T-helper 2 cell treated with Interferon-gamma antibody and Interleukin-4, amounts not matched to agents 5 μg/mL and 100 μg/mL, for 36 hours (primary cell): ENCODE results near the gene SOBP.

ENCODE experiments used
- DNase-seq: peaks from one replicate; pipeline ENCODE4 v3.0.0; 2021; ENCODE audit warnings: low spot score
- H3K27ac Mint-ChIP-seq: one replicate; pipeline ENCODE4 v1.8.0; 2021; ENCODE audit warnings: mild to moderate bottlenecking, mixed read lengths
- H3K27me3 Mint-ChIP-seq: one replicate; pipeline ENCODE4 v1.8.0; 2021; ENCODE audit warnings: low read depth, mixed read lengths
- H3K36me3 Mint-ChIP-seq: one replicate; pipeline ENCODE4 v1.8.0; 2021; ENCODE audit warnings: low read depth, mixed read lengths
- H3K4me1 Mint-ChIP-seq: one replicate; pipeline ENCODE4 v1.8.0; 2021; ENCODE audit warnings: low read depth, mixed read lengths
- H3K4me3 Mint-ChIP-seq: one replicate; pipeline ENCODE4 v1.8.0; 2022; ENCODE audit warnings: mild to moderate bottlenecking, moderate library complexity, mixed read lengths
- H3K9me3 Mint-ChIP-seq: one replicate; pipeline ENCODE4 v1.8.0; 2021; ENCODE audit warnings: mixed read lengths

Gene SOBP

DNA sequence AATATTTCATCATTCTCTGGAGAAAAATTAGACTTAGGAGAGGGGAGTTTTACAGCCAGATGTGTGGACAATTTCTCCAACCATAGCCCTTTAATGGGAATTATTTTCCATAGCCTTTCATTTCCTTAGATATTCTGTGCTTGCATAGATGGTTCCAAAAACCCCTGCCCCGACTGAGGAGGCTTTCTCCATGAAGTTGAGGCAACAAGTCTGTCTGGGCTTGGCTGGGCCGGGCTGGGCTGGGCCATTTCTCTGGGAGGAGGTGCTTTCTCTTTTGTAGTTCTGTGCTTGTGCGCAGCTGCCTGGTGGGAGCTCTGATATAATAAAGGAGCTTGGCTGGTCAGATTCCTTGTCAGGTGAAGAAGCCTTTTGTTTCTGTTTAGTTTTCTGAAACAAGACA, 71.4 kb downstream of the SOBP start:
- peaks cover 32% of the 10 kb centered on the region for H3K27me3 Mint-ChIP-seq
- no peak overlapping the region for H3K4me3 Mint-ChIP-seq
- H3K27ac Mint-ChIP-seq = no peak overlapping the region
- no peaks in the 10 kb centered on the region for H3K9me3 Mint-ChIP-seq
- H3K4me1 Mint-ChIP-seq = no peaks in the 10 kb centered on the region
- no peak for DNase-seq
- no peaks in the 10 kb centered on the region for H3K36me3 Mint-ChIP-seq

DNA sequence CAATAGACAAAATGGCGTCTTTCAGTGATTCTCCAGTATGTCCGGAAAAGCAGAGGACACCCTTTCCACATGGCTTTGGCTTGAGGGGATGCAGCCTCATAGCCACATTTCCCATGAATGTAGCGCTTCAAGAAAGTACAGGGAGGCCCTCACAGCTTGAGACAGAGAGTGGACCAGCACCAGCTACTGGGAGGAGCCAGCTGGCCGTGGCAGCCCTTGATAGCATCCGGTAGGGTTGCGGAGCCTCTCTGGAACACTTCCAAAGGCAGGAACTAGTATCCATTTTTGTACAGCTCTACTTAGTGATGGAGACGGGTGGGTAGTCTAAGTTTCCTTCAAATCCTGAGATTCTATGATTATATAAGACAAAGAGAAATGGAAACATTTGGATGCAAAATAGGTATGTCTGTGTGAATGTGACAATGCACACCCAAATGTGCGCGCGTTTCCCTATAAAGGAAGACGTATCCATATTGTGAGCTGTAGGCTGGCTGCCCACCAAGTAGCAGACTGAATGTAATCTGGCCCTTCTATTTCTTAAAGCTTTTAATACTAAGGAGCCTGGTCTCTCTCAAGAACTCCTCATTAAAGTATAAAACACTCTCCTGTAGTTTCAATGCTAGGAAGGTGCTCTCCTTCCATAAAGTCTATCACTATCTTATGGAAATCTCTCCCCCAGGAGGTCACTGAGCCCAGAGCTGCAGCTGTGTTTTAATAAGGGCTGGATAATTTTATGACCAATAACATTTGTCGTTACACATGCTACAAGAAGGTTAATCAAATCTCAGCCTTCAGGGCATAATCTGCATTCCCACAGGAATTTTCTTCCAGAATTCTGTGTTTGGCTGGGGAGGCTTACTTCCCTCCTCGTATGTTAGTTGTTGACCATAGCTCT, 74.0 kb downstream of the SOBP start:
- Mint-ChIP-seq H3K4me3 (no peak overlapping the region), H3K27ac (no peak overlapping the region), H3K27me3 (peaks cover 29% of the 10 kb centered on the region), H3K9me3 (no peaks in the 10 kb centered on the region), H3K4me1 (no peaks in the 10 kb centered on the region), H3K36me3 (no peaks in the 10 kb centered on the region)
- DNase-seq = no peak

DNA sequence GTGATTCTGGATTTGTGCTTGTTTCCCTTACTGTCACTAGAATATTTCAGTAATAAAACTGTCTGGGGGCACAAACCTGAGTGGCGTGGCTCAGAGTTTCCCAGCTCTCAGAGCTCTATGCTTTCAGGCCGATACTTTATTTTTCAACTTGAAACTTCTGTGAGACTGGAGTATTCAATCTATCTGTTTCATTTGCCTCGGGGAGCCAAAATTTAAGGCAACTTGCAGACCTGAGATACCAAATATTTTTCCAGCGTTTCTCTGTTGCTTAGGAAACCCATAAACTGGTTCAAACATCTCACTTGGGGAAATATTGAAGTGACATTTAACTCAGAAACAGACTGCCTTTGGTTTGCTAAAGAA, 74.7 kb downstream of the SOBP start:
- no peaks in the 10 kb centered on the region for H3K36me3 Mint-ChIP-seq
- H3K9me3 Mint-ChIP-seq = no peaks in the 10 kb centered on the region
- no peaks in the 10 kb centered on the region for H3K4me1 Mint-ChIP-seq
- H3K27me3 Mint-ChIP-seq = peaks cover 23% of the 10 kb centered on the region
- no peak overlapping the region for H3K4me3 Mint-ChIP-seq
- no peak overlapping the region for H3K27ac Mint-ChIP-seq
- no peak for DNase-seq

DNA sequence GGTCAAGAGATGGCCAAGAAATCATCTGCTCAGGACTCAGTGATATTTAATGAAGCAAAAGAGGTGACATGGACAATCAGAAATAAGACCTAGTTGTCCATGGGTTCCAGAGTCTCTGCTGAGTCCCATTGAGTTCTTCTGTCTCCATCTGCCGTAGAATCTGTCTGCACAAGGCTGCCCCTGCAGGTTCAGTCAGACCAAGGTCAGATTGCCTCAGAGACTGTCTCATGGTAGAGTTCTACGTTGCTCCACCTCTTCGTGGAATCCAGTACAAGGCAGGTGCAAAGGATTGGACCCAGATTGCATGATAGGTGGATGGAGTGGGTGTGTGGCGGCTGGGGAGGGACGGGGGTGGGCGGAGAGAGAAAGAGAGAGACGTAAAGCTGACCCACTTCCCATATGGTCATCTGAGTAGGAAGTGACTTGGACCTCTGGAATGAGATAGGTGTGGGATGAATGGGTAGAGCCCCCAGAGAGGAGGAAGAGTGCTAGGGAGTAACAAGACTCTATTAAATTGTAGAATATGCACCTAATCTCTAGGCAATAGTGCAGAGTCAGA, 75.3 kb downstream of the SOBP start:
- Mint-ChIP-seq H3K4me3 (no peak overlapping the region), H3K27me3 (peaks cover 23% of the 10 kb centered on the region), H3K27ac (no peak overlapping the region), H3K36me3 (no peaks in the 10 kb centered on the region), H3K9me3 (no peaks in the 10 kb centered on the region), H3K4me1 (no peaks in the 10 kb centered on the region)
- DNase-seq = no peak

DNA sequence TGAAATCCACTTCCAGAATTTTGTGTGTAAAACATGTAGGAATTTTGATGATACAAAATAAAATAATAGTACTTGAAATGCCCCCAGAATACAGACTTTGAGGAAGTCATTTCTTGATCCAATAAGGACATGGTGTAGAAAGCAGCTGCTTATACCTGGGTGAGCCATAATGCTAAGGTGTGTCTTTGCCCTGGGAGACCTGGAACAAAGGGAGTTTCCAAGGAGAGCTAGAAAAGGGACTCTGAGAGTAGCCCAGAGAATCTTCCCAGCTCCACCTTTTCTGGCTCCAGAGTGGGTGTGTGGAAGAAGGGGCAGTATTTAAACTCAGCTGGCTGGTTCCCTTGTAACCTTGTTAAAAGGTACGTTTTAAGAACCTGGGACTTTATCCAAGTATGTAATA, 77.7 kb downstream of the SOBP start:
- no peaks in the 10 kb centered on the region for H3K4me1 Mint-ChIP-seq
- H3K4me3 Mint-ChIP-seq = no peak overlapping the region
- no peak overlapping the region for H3K27ac Mint-ChIP-seq
- no peak for DNase-seq
- peaks cover 25% of the 10 kb centered on the region for H3K27me3 Mint-ChIP-seq
- H3K9me3 Mint-ChIP-seq = no peaks in the 10 kb centered on the region
- no peaks in the 10 kb centered on the region for H3K36me3 Mint-ChIP-seq

DNA sequence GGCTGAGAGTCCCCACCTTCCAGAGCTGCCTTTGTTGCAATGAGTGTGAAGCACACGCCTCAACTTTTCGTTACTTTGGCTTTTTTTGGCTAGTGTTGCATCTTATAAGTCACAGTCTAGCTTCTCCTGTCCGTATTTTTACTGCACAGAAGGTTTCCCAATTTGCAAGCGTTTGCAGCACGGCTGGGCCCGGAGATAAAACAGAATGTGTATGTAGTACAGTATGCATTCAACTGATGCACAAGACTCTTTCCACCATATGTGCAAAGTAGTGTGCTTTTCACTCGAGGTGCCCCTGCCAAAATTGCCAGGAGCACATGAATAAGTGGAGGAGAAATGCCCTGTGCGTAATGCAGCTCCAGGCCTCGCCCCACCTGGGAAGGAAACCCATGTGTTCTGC, 79.6 kb downstream of the SOBP start:
- Mint-ChIP-seq H3K9me3 (no peaks in the 10 kb centered on the region), H3K27ac (no peak overlapping the region), H3K36me3 (no peaks in the 10 kb centered on the region), H3K4me3 (no peak overlapping the region), H3K27me3 (peaks cover 26% of the 10 kb centered on the region), H3K4me1 (no peaks in the 10 kb centered on the region)
- no peak for DNase-seq

DNA sequence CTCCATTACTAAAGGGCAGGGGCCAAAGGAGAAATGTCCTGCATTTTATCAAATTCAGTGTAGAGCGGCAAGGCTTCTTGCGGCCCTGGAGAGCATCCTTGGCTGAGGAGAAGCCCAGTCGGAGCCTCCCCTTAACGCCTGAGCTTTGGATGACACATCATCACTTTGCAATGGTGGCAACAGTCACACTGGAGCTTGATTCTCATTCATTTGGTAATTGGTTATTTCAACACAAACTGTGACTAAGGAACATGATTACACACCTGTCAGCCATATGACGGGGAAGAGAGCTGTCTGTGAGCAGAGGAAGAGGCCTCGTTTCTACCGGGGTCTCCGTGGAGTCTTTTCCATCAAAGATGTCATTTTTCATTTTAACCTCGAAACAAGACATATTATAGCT, 81.4 kb downstream of the SOBP start:
- H3K27ac Mint-ChIP-seq = no peak overlapping the region
- DNase-seq = no peak
- no peaks in the 10 kb centered on the region for H3K36me3 Mint-ChIP-seq
- no peaks in the 10 kb centered on the region for H3K9me3 Mint-ChIP-seq
- H3K4me3 Mint-ChIP-seq = no peak overlapping the region
- no peaks in the 10 kb centered on the region for H3K4me1 Mint-ChIP-seq
- peaks cover 21% of the 10 kb centered on the region for H3K27me3 Mint-ChIP-seq

DNA sequence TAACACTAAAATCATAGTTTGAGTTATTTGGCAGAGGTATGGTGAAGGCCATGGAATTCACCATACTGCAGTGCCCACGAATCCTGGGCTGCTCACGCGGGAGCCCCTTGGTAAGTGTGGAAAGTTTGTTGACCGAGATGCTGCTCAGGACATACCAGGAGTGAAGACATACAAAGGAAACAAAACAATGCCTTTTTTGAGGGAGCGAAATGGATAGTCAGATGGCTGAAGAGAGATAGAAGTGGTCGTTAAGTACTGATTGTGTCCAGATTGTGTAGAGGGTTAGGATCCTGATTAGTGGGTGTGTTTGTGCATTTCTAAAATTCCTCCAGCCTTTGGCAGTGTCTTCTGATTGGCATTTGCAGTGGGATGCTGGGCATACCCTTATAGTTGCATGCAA, 83.0 kb downstream of the SOBP start:
- no peak for DNase-seq
- Mint-ChIP-seq H3K4me3 (no peak overlapping the region), H3K36me3 (no peaks in the 10 kb centered on the region), H3K4me1 (no peaks in the 10 kb centered on the region), H3K9me3 (no peaks in the 10 kb centered on the region), H3K27ac (no peak overlapping the region), H3K27me3 (peaks cover 20% of the 10 kb centered on the region)

DNA sequence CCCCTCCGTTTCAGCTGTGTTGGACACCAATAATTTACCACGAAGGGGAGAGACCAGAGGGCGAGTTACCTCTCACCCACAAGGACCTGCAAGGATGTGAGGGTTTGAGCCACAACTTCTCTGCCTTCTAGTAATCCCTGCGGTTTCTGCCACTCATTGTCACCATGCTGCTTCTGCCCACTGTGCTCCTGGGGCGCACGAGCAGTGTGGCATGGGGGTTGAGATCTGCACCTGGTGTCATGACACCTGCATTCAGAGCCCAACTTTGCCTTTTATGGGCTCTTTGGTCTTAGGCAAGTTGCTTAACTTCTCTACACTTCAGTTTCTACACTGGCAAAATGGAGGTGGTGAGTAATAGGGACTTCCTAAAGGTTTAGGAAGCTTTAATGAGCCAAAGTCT, 84.9 kb downstream of the SOBP start:
- H3K27me3 Mint-ChIP-seq = peaks cover 18% of the 10 kb centered on the region
- no peaks in the 10 kb centered on the region for H3K9me3 Mint-ChIP-seq
- H3K27ac Mint-ChIP-seq = no peak overlapping the region
- DNase-seq = no peak
- no peaks in the 10 kb centered on the region for H3K4me1 Mint-ChIP-seq
- no peak overlapping the region for H3K4me3 Mint-ChIP-seq
- no peaks in the 10 kb centered on the region for H3K36me3 Mint-ChIP-seq

DNA sequence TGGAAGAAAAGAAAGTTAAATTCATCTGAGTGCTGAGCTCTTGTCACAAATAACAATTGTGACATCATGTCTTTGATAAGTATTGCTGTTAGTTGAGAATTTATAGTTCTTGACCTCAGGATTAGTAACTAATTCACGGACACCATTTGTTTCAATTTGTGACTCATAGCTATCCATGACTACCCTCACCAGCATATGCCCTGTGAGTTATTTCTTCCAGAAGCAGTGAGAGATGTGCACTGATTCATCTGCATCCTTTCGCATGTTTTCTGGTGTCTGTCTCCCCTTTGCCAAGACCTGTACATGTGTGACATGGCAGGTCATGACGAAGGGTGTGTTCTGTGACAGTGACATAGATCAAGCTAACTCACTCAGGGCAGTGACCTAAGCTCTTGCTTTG, 86.9 kb downstream of the SOBP start:
- H3K4me1 Mint-ChIP-seq = no peaks in the 10 kb centered on the region
- no peak for DNase-seq
- no peaks in the 10 kb centered on the region for H3K9me3 Mint-ChIP-seq
- H3K36me3 Mint-ChIP-seq = no peaks in the 10 kb centered on the region
- peaks cover 27% of the 10 kb centered on the region for H3K27me3 Mint-ChIP-seq
- H3K27ac Mint-ChIP-seq = no peak overlapping the region
- no peak overlapping the region for H3K4me3 Mint-ChIP-seq

DNA sequence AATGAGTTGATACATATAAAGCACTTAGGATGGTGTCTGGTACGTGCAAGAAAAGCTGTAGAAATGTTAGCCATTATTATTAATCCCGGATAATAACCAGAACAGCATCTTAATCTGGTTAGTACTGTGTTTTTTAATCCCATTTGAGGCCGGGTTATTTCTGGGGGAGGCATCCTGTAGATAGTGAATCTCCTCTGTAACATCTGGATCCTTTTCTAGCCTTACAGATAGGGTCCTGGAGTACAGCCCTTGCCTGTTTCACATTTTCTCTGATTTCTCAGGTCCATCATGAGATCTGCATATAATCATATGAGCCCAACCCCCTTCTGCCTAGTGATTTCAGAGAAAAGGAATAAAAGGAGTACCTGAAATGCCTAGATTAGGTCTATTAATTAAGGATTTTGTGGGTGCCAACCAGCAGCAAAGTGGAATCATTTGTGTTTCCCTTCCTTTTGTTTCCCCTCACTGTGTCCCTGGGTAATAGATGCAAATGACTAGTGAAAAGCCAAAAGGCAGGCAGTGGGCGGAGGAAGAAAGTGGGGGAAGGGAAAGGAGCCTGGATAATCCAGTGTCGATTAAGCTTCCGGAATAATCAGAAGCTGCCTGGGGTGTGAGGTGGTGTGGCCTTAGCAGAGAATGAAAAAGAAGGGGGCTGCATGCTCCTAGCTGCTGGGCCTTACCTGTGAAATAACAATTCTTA, 88.9 kb downstream of the SOBP start:
- Mint-ChIP-seq H3K36me3 (no peaks in the 10 kb centered on the region), H3K27ac (no peak overlapping the region), H3K4me1 (no peaks in the 10 kb centered on the region), H3K4me3 (no peak overlapping the region), H3K27me3 (peaks cover 38% of the 10 kb centered on the region), H3K9me3 (no peaks in the 10 kb centered on the region)
- no peak for DNase-seq

DNA sequence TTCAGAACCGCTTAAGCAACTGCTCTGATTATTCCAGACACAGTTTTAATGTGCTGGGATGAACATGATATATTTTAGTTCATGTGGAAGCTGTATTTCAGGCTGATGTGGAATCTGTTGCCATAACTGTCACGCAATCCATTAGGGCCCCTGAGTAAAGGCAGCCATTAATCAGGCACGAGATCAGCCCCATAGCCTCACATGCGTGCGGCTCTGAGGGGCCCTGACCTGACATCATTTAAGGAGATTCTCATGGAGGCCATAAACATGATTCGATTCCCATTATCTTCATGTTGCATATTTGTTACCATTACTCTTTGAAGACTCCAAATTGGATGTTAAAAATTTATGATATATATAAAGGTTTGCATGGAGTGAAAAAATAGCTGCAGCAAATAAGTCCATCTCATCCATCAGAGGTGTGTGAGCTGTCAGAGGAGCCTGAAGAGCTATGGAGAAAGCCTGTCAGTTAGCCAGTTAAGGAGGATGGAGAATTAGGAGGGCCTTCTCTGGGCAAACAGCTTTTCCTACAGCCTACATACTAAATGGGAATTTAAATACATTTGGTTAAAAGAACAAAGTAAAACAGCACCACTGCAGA, 89.6 kb downstream of the SOBP start:
- no peaks in the 10 kb centered on the region for H3K36me3 Mint-ChIP-seq
- no peak overlapping the region for H3K4me3 Mint-ChIP-seq

DNA sequence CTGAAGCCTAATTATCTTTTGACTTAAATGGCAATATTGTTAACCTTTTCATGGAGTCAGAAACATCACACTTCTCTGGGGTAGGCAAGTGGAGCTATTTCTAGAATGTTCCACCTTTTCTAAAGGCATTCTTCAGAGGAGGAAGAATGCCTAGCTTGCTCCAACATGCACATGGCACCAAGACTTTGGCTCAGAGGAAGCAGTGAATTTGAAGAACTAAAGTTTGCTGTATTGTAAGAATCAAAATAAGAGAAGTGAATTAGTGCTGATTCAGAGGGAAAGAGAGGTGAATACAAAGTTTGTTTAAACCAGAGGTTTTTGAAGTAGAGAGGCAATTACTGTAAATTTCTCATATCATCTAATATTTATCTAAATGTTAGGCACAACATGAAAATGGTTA, 92.2 kb downstream of the SOBP start:
- Mint-ChIP-seq H3K4me3 (no peak overlapping the region), H3K36me3 (no peaks in the 10 kb centered on the region), H3K4me1 (no peaks in the 10 kb centered on the region), H3K27ac (no peak overlapping the region), H3K27me3 (peaks cover 48% of the 10 kb centered on the region), H3K9me3 (no peaks in the 10 kb centered on the region)
- no peak for DNase-seq

More for the DNA sequence above, 89.6 kb downstream of the SOBP start:
- H3K9me3 Mint-ChIP-seq = no peaks in the 10 kb centered on the region
- DNase-seq = no peak
- H3K4me1 Mint-ChIP-seq = no peaks in the 10 kb centered on the region
- peaks cover 38% of the 10 kb centered on the region for H3K27me3 Mint-ChIP-seq
- H3K27ac Mint-ChIP-seq = no peak overlapping the region

DNA sequence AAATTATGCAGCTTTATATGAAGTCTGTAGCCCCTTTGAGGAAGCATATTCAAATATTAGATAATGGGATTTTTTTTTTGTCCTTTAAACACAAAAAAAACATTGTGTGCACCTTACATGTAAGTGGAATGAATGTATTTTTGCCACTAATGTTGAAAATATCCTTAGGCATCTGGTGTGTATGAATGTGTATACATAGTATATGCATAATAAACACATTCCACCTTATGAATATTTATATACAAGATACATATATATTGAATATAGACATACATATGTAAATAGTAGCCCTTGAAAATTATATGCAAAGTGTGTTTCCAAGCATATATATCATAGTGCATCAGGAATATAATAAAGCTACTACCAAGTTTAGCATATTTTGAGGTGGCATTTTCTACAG, 94.8 kb downstream of the SOBP start:
- Mint-ChIP-seq H3K9me3 (no peaks in the 10 kb centered on the region), H3K27ac (no peak overlapping the region), H3K36me3 (no peaks in the 10 kb centered on the region), H3K27me3 (peaks cover 69% of the 10 kb centered on the region), H3K4me3 (no peak overlapping the region), H3K4me1 (no peaks in the 10 kb centered on the region)
- no peak for DNase-seq
